HEK293T (cell line): Measurements from ENCODE around the gene AMPD3.

Experiments used
- ARNT ChIP-seq: fragments of 450-650 bp; IDR thresholded peaks from 2 replicates; pipeline ENCODE4 v1.6.1; 2017; ENCODE audit warnings: mild to moderate bottlenecking
- BHLHE40 ChIP-seq: fragments of 450-650 bp; IDR thresholded peaks from 2 replicates; pipeline ENCODE4 v1.6.1; 2016; ENCODE audit warnings: mild to moderate bottlenecking, moderate library complexity, borderline replicate concordance
- CTBP1 ChIP-seq: fragments of 450-650 bp; IDR thresholded peaks from 2 replicates; pipeline ENCODE4 v1.6.1; 2016; ENCODE audit warnings: borderline replicate concordance
- ELF4 ChIP-seq: fragments of 450-650 bp; IDR thresholded peaks from 2 replicates; pipeline ENCODE4 v1.6.1; 2017; ENCODE audit warnings: antibody characterized with exemption
- FOXA1 ChIP-seq: fragments of 450-650 bp; IDR thresholded peaks from 2 replicates; pipeline ENCODE4 v1.6.1; 2016; ENCODE audit warnings: mild to moderate bottlenecking
- FOXK2 ChIP-seq: fragments of 450-650 bp; IDR thresholded peaks from 2 replicates; pipeline ENCODE4 v1.6.1; 2016; ENCODE audit warnings: mild to moderate bottlenecking
- FOXM1 ChIP-seq: fragments of 450-650 bp; IDR thresholded peaks from 2 replicates; pipeline ENCODE4 v1.6.1; 2017; ENCODE audit warnings: mild to moderate bottlenecking, borderline replicate concordance
- HDGF ChIP-seq: fragments of 450-650 bp; IDR thresholded peaks from 2 replicates; pipeline ENCODE4 v1.6.1; 2017; ENCODE audit warnings: antibody characterized with exemption, borderline replicate concordance
- LEF1 ChIP-seq: fragments of 450-650 bp; IDR thresholded peaks from 2 replicates; pipeline ENCODE4 v1.6.1; 2017; ENCODE audit warnings: mild to moderate bottlenecking, borderline replicate concordance
- NFRKB ChIP-seq: fragments of 450-650 bp; IDR thresholded peaks from 2 replicates; pipeline ENCODE4 v1.6.1; 2016; ENCODE audit warnings: mild to moderate bottlenecking, moderate library complexity
- SP1 ChIP-seq: fragments of 450-650 bp; IDR thresholded peaks from 2 replicates; pipeline ENCODE4 v1.6.1; 2017
- SUZ12 ChIP-seq: fragments of 450-650 bp; IDR thresholded peaks from 2 replicates; pipeline ENCODE4 v1.6.1; 2016; ENCODE audit warnings: mild to moderate bottlenecking
- TARDBP ChIP-seq: fragments of 450-650 bp; IDR thresholded peaks from 2 replicates; pipeline ENCODE4 v1.6.1; 2016
- ZNF384 ChIP-seq: fragments of 450-650 bp; IDR thresholded peaks from 2 replicates; pipeline ENCODE4 v1.6.1; 2016

GRCh38 chr11:10519630-10520029, 64.6 kb downstream of the AMPD3 start:
- TF ChIP-seq FOXA1 = no peak
- no peak for TF ChIP-seq FOXK2
- TF ChIP-seq TARDBP = no peak
- TF ChIP-seq ARNT = no peak
- no peak for TF ChIP-seq SUZ12
- no peak for TF ChIP-seq SP1
- no peak for TF ChIP-seq FOXM1
- no peak for TF ChIP-seq ELF4
- TF ChIP-seq ZNF384 = no peak
- TF ChIP-seq BHLHE40 = no peak
- no peak for TF ChIP-seq NFRKB
- TF ChIP-seq LEF1 = no peak
- no peak for TF ChIP-seq HDGF
- no peak for TF ChIP-seq CTBP1
